Measurements from ENCODE around the gene CSGALNACT2. TPM values are rescaled to one million over a fixed set of nuclear protein-coding genes. Genes with fewer than 3 reads are reported as not detected.

The CSGALNACT2 gene
- total RNA-seq, 2 donors from 2014 or later = 28.7 to 38.8 TPM

- no peaks in the 10 kb centered on the region for H3K9me3 Mint-ChIP-seq
- ATAC-seq = no peak
- peaks cover 0 to 23% of the 10 kb centered on the region in 2 donors for H3K36me3 Mint-ChIP-seq
- no peak overlapping the region for H3K27ac Mint-ChIP-seq
- DNase-seq (ENCODE audit: low spot score in 2 of 2) = no peak
Observed at GRCh38 chr10:43151371-43151770, 13.1 kb downstream of the CSGALNACT2 start.

- no peak overlapping the region for H3K27ac Mint-ChIP-seq
- no peak for DNase-seq (ENCODE audit: low spot score in 2 of 2)
- H3K9me3 Mint-ChIP-seq = peaks cover 0 to 4% of the 10 kb centered on the region in 2 donors
- H3K36me3 Mint-ChIP-seq = peaks cover 0 to 12% of the 10 kb centered on the region in 2 donors
- no peak for ATAC-seq
Observed at GRCh38 chr10:43153901-43154300, 15.7 kb downstream of the CSGALNACT2 start.

GRCh38 chr10:43155221-43155620 lies 17.0 kb downstream of the CSGALNACT2 start:
- DNase-seq (ENCODE audit: low spot score in 2 of 2) = no peak
- peaks cover 0 to 7% of the 10 kb centered on the region in 2 donors for H3K36me3 Mint-ChIP-seq
- no peak overlapping the region for H3K27ac Mint-ChIP-seq
- ATAC-seq = no peak
- H3K9me3 Mint-ChIP-seq = peaks cover 0 to 4% of the 10 kb centered on the region in 2 donors

- ATAC-seq = no peak
- peaks cover 0 to 7% of the 10 kb centered on the region in 2 donors for H3K36me3 Mint-ChIP-seq
- H3K27ac Mint-ChIP-seq = no peak overlapping the region
- no peak for DNase-seq (ENCODE audit: low spot score in 2 of 2)
- peaks cover 0 to 4% of the 10 kb centered on the region in 2 donors for H3K9me3 Mint-ChIP-seq
Observed at GRCh38 chr10:43155741-43156140, 17.5 kb downstream of the CSGALNACT2 start.

- DNase-seq (ENCODE audit: low spot score in 2 of 2) (no peak), ATAC-seq (no peak)
- Mint-ChIP-seq H3K27ac (peak overlapping the region in 1 of 2 donors; percentile 60), H3K9me3 (peaks cover 0 to 4% of the 10 kb centered on the region in 2 donors), H3K36me3 (peaks cover 7 to 15% of the 10 kb centered on the region in 2 donors)
Observed at GRCh38 chr10:43156590-43157341, 18.5 kb downstream of the CSGALNACT2 start.

- Mint-ChIP-seq H3K27ac (no peak overlapping the region), H3K36me3 (peaks cover 17 to 28% of the 10 kb centered on the region in 2 donors), H3K9me3 (peaks cover 0 to 4% of the 10 kb centered on the region in 2 donors)
- ATAC-seq = no peak
- no peak for DNase-seq (ENCODE audit: low spot score in 2 of 2)
Observed at GRCh38 chr10:43158636-43159035, 20.4 kb downstream of the CSGALNACT2 start.

- H3K36me3 Mint-ChIP-seq = peaks cover 17 to 36% of the 10 kb centered on the region in 2 donors
- peak overlapping the region; percentile 87 to 95 for H3K27ac Mint-ChIP-seq
- peaks cover 0 to 4% of the 10 kb centered on the region in 2 donors for H3K9me3 Mint-ChIP-seq
- ATAC-seq = peak; percentile 84 to 85
- peak in 1 of 2 donors; percentile 36 for DNase-seq (ENCODE audit: low spot score in 2 of 2)
Observed at GRCh38 chr10:43160046-43160920, 22.0 kb downstream of the CSGALNACT2 start.

GRCh38 chr10:43160921-43161255 lies 22.6 kb downstream of the CSGALNACT2 start:
- H3K9me3 Mint-ChIP-seq = peaks cover 0 to 4% of the 10 kb centered on the region in 2 donors
- DNase-seq (ENCODE audit: low spot score in 2 of 2) (no peak), ATAC-seq (peak; percentile 88 to 92)
- peaks cover 17 to 36% of the 10 kb centered on the region in 2 donors for H3K36me3 Mint-ChIP-seq
- H3K27ac Mint-ChIP-seq = peak overlapping the region; percentile 87 to 95

- no peak for DNase-seq (ENCODE audit: low spot score in 2 of 2)
- peaks cover 17 to 29% of the 10 kb centered on the region in 2 donors for H3K36me3 Mint-ChIP-seq
- H3K27ac Mint-ChIP-seq = peak overlapping the region in 1 of 2 donors; percentile 11
- ATAC-seq = no peak
- no peaks in the 10 kb centered on the region for H3K9me3 Mint-ChIP-seq
Observed at GRCh38 chr10:43162604-43163003, 24.4 kb downstream of the CSGALNACT2 start.

GRCh38 chr10:43166207-43166879 lies 28.1 kb downstream of the CSGALNACT2 start:
- peaks cover 27 to 49% of the 10 kb centered on the region in 2 donors for H3K36me3 Mint-ChIP-seq
- ATAC-seq (peak in 1 of 2 donors; percentile 76), DNase-seq (ENCODE audit: low spot score in 2 of 2) (no peak)
- peak overlapping the region in 1 of 2 donors; percentile 17 for H3K27ac Mint-ChIP-seq
- H3K9me3 Mint-ChIP-seq = no peaks in the 10 kb centered on the region

GRCh38 chr10:43166880-43167497 lies 28.7 kb downstream of the CSGALNACT2 start:
- H3K27ac Mint-ChIP-seq = no peak overlapping the region
- ATAC-seq (peak in 1 of 2 donors; percentile 55), DNase-seq (ENCODE audit: low spot score in 2 of 2) (no peak)
- peaks cover 21 to 42% of the 10 kb centered on the region in 2 donors for H3K36me3 Mint-ChIP-seq
- no peaks in the 10 kb centered on the region for H3K9me3 Mint-ChIP-seq

- ATAC-seq (no peak), DNase-seq (ENCODE audit: low spot score in 2 of 2) (no peak)
- Mint-ChIP-seq H3K36me3 (peaks cover 21 to 42% of the 10 kb centered on the region in 2 donors), H3K9me3 (no peaks in the 10 kb centered on the region), H3K27ac (no peak overlapping the region)
Observed at GRCh38 chr10:43167498-43167889, 29.2 kb downstream of the CSGALNACT2 start.

GRCh38 chr10:43170491-43170890 lies 32.2 kb downstream of the CSGALNACT2 start:
- H3K27ac Mint-ChIP-seq = no peak overlapping the region
- peaks cover 29 to 38% of the 10 kb centered on the region in 2 donors for H3K36me3 Mint-ChIP-seq
- DNase-seq (ENCODE audit: low spot score in 2 of 2) = no peak
- no peaks in the 10 kb centered on the region for H3K9me3 Mint-ChIP-seq
- ATAC-seq = no peak

GRCh38 chr10:43172645-43173044 lies 34.4 kb downstream of the CSGALNACT2 start:
- DNase-seq (ENCODE audit: low spot score in 2 of 2) = no peak
- Mint-ChIP-seq H3K36me3 (peaks cover 38 to 49% of the 10 kb centered on the region in 2 donors), H3K9me3 (no peaks in the 10 kb centered on the region), H3K27ac (peak overlapping the region; percentile 19 to 84)
- ATAC-seq = peak in 1 of 2 donors; percentile 76

GRCh38 chr10:43173120-43173519 lies 34.9 kb downstream of the CSGALNACT2 start:
- no peak for ATAC-seq
- peak overlapping the region; percentile 19 to 84 for H3K27ac Mint-ChIP-seq
- no peak for DNase-seq (ENCODE audit: low spot score in 2 of 2)
- no peaks in the 10 kb centered on the region for H3K9me3 Mint-ChIP-seq
- peaks cover 43 to 53% of the 10 kb centered on the region in 2 donors for H3K36me3 Mint-ChIP-seq

GRCh38 chr10:43174969-43175368 lies 36.7 kb downstream of the CSGALNACT2 start:
- DNase-seq (ENCODE audit: low spot score in 2 of 2) = no peak
- Mint-ChIP-seq H3K36me3 (peaks cover 40 to 52% of the 10 kb centered on the region in 2 donors), H3K27ac (no peak overlapping the region), H3K9me3 (no peaks in the 10 kb centered on the region)
- no peak for ATAC-seq

All from activated naive CD4-positive, alpha-beta T cell treated with anti-CD3 and anti-CD28 coated beads, Interleukin-2, amount 50 U/mL, for 72 hours (primary cell).